Left forelimb (tissue), 1 donor: ENCODE data around the gene SLC35F4.
"Not testable (repeated sequence)": the region's sequence is repeated elsewhere in the genome, so short reads cannot be mapped to it uniquely, and the experiment has no call there.

ENCODE experiments used
- DNase-seq: peaks from one replicate; pipeline ENCODE4 v3.0.0-alpha.2; 2018; ENCODE audit warnings: low spot score

The SLC35F4 gene

GRCh38 chr14:57865403-57866198, at the start of gene SLC35F4:
Gene SLC35F4 (minus strand): TSS chr14:57866092.
- DNase-seq: peak; percentile 75

DNA sequence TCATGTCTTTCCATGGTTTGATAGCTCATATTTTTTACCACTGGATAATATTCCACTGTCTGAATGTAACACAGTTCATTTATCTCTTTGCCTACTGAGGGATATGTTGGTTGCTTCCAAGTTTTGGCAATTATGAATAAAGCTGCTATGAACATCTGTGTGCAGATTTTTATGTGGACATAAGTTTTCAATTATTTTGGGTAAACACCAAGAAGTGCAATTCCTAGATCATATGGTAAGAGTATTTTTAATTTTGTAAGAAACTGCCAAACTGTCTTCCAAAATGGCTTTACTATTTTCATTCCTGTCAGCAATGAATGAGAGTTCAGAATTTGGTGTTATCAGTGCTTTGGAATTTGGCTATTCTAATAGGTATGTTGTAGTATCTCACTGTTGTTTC, 43.7 kb upstream of the SLC35F4 start:
- no peak for DNase-seq

DNA sequence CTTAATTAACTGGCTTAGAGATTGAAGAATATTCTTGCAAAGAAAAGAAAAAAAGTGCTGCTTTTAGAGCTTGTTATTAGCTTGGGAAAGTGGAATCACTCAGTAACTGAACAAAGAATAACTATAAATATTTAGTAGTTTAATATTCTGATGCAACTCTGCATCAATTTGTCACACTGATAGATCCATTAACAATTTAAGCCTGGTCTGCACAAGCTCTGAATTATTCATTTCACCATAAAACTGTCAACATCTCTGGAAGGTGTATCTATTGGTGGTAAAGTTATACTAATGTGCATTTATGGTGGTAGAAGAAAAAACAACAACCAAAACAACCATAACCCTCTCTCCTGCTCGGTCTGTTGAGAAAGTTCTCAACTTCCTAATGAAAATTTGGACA, 38.1 kb upstream of the SLC35F4 start:
- no peak for DNase-seq

DNA sequence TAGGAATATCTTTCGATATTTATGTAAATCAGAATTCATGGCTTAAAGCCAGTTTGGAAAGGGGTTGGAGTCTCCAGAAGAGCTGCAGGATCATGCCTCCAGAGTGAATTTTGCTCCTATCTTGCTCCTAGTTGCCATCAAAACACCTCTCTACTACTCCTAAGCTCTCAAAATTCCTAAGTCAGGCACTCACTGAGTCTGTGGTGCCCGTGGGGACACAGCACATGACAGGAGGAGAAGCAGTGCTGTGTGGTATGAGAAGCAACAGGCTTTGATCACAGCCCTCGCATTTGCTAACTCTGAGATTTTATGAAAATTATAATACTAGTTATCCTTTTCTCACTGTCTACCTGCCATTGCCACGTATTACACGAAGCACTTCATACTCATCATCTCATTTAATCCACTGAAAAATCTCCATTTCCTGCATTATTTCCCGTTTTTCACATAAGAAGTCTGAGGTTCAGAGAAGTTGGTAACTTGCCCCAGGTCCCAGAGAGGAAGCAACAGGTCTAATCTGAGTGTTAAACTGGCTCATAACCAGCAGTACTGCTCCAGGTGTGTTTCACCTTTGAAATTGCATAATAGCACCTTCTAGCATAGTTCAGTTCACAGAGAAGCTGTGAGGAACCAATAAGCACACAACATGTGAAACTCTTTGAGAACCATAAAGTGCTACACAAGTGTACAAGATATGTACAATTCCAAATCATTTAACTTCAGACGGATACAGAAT, 33.1 kb upstream of the SLC35F4 start:
- no peak for DNase-seq

GRCh38 chr14:57897144-57897748, 31.4 kb upstream of the SLC35F4 start:
- DNase-seq: no peak

DNA sequence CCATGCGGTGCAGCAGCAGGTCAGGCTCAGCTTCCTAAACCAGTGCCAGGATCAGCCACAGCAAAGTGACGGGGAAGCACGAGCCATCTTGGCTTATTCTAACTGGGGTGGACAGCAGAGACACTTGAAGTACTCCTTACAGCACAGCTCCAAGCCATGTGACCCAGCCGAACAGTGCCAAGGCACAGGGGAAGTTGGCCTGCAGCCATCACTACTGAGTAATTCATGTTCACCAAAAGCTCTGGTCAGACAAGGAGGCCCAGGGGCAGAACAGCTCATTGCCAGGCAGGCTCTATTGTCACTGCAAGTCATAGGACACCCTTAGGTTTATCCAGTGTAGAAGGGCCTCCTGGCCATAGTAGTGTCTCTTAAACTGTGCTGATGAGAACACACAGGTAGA, 23.4 kb upstream of the SLC35F4 start:
- DNase-seq: no peak

GRCh38 chr14:57884175-57884574, 18.3 kb upstream of the SLC35F4 start:
- DNase-seq: no peak

DNA sequence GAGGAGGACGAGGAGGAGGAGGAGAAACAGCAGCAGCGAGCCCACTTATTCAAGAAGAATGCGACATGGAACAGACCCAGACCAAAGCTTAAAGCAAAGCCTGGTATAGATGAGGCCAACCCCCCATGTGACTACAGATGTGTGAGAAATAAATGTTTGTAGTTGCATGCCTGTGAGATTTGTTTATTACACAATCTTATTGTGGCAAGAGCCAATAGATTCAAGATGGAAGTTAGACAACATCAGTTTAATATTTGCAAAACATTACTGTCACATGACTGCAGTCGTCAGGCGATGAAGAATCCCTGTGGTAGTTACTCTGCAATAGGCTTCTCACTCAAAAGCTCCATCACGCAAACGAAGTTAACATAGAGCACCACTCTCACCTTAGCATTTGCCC, 17.2 kb upstream of the SLC35F4 start:
- DNase-seq: no peak

GRCh38 chr14:57879516-57879915, 13.6 kb upstream of the SLC35F4 start:
- no peak for DNase-seq

DNA sequence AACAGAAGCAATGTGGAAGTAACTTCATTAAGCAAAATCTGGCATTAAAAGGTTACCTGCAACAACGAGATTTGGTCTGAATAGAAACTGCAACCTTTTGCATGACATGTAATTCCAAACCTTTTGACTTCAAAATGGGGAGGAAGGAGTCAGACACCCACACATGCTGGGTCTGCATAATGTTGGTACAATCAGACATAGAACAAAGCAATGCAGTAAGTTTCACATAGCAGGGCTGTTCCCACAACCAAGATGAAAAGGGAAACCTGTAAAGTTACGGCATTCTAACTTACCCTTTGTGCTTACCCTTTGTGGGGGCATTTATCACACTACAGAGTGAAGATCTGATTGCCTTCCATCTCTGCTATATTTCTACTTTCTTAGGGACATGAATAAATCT, 10.1 kb upstream of the SLC35F4 start:
- no peak for DNase-seq

DNA sequence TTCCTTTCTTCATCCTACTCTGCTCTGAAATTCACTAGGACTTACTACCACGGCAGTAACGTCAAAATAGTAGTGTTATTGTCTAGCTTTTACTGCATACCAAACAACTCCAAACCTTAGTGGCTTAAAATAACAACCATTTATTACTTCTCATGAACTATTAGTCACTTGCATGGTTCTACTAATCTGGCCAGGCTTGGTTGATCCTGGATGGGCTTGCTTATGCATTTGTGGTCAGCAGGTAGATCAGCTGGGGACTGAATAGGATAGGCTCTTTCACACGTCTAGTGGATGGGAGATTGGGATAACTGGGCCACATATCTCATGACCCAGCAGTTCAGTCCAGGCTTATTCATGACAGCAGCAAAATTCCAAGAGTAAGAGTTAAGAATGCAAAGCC, 9.4 kb upstream of the SLC35F4 start:
- DNase-seq: no peak

DNA sequence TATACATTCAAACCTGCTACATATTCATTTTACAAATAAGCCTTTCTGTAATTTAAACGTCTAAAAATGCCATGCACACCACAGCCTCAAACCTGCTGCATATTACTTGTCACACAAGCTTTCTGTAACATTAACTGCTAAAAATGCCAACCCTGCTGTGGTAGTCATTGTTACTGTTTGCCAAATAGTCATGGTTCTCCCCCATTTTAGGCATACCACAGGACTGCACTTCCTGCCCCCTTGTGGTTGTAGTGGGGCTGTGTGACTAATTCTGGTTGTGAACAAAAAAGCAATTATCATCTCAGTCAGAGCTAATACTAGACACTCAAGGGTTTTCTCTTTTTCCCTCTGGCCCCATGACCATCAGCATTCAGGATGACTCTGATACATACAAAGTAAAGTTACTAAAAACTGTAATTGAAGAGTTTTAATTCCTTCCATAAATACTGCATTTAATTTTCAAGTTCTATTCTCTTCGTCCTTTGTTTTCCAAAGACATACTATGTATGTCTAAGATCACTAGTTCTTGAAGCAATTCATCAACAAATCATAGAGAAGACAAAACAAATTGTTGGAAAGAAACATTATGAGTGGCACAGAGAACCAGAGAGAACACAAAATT, 5.7 kb upstream of the SLC35F4 start:
- DNase-seq: no peak

DNA sequence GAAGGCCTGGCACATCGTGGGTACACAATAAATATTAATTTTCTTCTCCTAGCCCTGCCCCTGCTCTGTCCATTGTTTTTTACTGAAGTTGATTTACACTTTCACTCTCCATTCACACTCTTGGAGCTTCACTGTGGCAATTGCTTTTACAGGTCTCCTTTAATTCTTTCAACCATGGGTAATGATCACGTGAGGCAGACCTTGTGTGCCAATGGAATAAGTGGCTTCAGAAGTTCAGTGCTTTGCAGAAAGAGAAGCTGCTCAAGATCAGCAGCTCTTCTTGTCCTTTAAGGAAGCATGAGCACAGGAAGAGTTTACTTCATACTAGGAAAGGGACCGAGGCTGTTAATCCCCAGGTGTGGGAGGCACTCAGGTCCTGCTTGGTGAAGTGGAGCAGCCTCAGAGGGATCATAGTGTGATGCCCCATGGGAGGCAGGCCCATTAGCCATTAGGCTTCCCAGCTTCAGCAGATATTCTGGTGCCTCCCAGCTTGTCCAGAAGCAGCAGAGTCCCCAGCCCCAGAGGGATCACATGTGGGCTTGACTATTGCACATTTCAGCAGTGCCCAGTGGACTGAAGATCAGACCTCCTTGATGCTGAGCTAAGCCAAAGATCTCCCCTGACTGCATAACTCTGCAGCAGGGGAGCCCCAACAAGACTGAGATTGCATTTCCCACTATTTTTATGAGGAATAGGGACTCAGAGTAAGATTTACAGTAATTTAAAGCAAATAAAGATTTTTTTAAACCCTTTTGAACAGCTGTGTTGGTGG, 5.0 kb upstream of the SLC35F4 start:
- no peak for DNase-seq

DNA sequence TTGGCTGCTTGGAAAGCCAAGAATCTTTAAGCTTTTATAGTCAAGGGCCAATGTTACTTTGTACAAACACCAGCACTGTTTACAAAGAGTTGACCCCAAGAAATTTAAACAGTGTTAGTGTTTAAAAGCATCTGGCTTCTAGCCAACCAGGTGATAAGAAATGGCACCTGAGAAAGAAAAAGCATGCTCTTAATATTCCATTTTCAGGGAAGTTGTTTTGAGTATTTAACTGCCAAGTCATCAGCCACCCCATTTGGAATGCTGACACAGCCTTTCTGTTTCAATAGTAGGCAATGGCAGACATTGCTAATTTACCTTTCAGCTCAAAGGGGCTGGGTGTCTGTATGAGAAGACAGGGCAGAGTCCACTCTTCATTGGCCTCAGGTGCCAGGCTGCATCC, 3.7 kb upstream of the SLC35F4 start:
- no peak for DNase-seq

GRCh38 chr14:57866199-57866705, 360 bp upstream of the SLC35F4 start:
- DNase-seq: no peak

- no peak for DNase-seq
These were observed 858 bp downstream of the SLC35F4 start for GRCh38 chr14:57865066-57865402.

DNA sequence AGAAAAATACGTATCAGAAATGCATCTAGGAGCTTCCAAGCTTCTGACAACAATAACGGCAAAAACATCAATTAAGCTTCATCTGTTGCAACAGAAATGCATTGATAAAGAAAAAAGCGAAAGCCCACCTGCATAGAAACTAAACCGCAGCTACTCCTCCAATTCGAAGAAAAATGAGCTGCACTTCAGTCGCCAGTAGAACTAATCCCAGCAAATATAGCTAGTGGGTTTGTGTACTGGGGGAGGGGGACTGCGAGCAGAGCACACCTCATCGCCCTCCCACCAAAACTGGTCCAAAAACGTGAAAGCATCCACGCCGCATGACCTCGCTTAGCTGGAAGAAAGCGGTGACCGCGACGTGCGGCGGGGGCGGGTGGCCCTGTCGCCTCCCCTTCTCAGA, 1.2 kb downstream of the SLC35F4 start:
- no peak for DNase-seq

DNA sequence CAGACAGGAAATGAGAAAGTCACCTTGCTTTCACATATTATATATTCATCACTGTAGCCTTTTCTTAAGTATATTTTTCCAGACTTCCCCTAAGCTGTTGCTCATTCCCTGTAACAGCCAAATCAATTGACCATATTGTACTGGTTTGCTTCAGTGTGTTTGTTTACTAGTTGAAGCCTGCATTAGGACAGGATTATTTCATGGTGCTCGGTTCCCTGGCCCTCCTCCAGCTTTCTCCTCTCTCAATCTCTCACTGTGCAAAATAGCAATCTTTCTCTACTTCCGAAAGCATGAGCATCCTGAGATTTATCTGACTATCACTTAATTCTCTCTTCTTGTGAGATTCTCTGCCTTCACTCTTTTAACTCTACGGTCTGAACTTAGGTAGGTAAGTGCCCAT, 2.4 kb downstream of the SLC35F4 start:
- no peak for DNase-seq

DNA sequence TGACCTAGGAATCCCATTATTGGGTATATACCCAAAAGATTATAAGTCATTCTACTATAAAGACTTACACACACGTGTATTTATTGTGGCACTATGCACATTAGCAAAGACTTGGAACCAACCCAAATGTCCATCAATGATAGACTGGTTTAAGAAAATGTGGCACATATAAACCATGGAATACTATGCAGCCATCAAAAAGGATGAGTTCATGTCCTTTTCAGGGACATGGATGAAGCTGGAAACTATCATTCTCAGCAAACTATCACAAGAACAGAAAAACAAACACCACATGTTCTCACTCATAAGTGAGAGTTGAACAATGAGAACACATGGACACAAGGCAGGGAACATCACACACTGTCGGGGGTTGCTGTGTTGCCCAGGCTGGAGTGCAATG, 10.2 kb downstream of the SLC35F4 start:
- DNase-seq: not testable (repeated sequence)

GRCh38 chr14:57854571-57854970, 11.3 kb downstream of the SLC35F4 start:
- DNase-seq: no peak

- no peak for DNase-seq
These were observed 14.5 kb downstream of the SLC35F4 start for GRCh38 chr14:57851354-57851753.

DNA sequence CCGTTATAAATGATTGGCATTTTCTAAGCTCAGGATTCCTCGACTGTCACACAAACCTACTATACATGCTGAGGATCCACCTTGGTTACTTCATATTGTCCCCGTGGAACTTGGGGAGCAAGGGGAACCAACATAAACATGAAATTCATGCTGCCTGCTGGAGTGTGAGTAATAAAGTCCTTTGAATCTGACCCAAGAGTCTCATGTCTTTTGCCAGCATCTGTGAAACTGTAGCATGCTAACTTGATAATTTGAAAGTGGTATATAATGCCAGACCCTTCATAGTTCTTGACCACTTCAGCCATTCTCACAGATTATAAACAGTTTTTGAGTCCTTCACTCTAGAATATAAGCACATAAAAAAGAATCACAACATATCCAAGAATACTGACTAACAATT, 17.1 kb downstream of the SLC35F4 start:
- no peak for DNase-seq
